Vagina (tissue), 2 donors: ENCODE results near the gene RBKS.

Experiments
- CTCF ChIP-seq, 3 experiments: fragments of 450-650 bp in 2 of 3; fragments of 200-600 bp in 1 of 3; sonication (generic) in 1 of 3; IDR thresholded peaks; one replicate each; pipeline ENCODE4 v1.5.1; 2017 to 2019; ENCODE audit warnings: antibody characterized with exemption in 3 of 3, mild to moderate bottlenecking in 2 of 3, moderate library complexity in 2 of 3
- POLR2A ChIP-seq, 2 donors: fragments of 450-650 bp; IDR thresholded peaks; one replicate each; pipeline ENCODE4 v1.6.1; 2017; ENCODE audit warnings: antibody characterized with exemption in 2 of 2, mild to moderate bottlenecking in 2 of 2, moderate library complexity in 2 of 2
- POLR2AphosphoS5 ChIP-seq, 2 donors: sonication (generic); formaldehyde crosslinking; IDR thresholded peaks; one replicate each; pipeline ENCODE4 v1.9.0; 2017; ENCODE audit warnings: antibody characterized with exemption in 2 of 2, mild to moderate bottlenecking in 2 of 2, low read depth in 1 of 2; ENCODE audit not compliant: insufficient read depth in 1 of 2

- TF ChIP-seq CTCF (IDR thresholded peaks at IDR 0.05) (no peak), POLR2AphosphoS5 (IDR thresholded peaks at IDR 0.05; ENCODE audit: insufficient read depth in 1 of 2, low read depth in 1 of 2) (no peak), POLR2A (IDR thresholded peaks at IDR 0.05) (no peak)
Observed at GRCh38 chr2:27829791-27830190, 60.4 kb downstream of the RBKS start.
